Measurements from ENCODE around the gene TMEM72.

- TF ChIP-seq POLR2A (IDR thresholded peaks at IDR 0.05; ENCODE audit: low read depth, low read length): no peak
- no peak for TF ChIP-seq TAF1 (IDR thresholded peaks at IDR 0.05; ENCODE audit: low read depth, low read length)
Measured at GRCh38 chr10:44931621-44932516, 20.7 kb downstream of the TMEM72 start.

All from GM12891 (cell line).